ENCODE data around the gene CSDE1.
A peak's percentile ranks its signal among the peaks of the same experiment; 100 is the strongest.
"Not testable (repeated sequence)": the region's sequence is repeated elsewhere in the genome, so short reads cannot be mapped to it uniquely, and the experiment has no call there.

The CSDE1 gene

GRCh38 chr1:114757455-114758255 lies at the start of gene CSDE1:
Gene CSDE1 (minus strand): TSS chr1:114757984. CDS start chr1:114739890, 18,094 bp downstream.
- DNase-seq (ENCODE audit: low spot score): peak; percentile 99

GRCh38 chr1:114804449-114804848 lies 46.7 kb upstream of the CSDE1 start:
- not testable (repeated sequence) for DNase-seq (ENCODE audit: low spot score)

- DNase-seq (ENCODE audit: low spot score): no peak
Observed at GRCh38 chr1:114803001-114803400, 45.2 kb upstream of the CSDE1 start.

GRCh38 chr1:114794038-114794437 lies 36.3 kb upstream of the CSDE1 start:
- no peak for DNase-seq (ENCODE audit: low spot score)

- DNase-seq (ENCODE audit: low spot score): not testable (repeated sequence)
Observed at GRCh38 chr1:114790581-114790980, 32.8 kb upstream of the CSDE1 start.

- not testable (repeated sequence) for DNase-seq (ENCODE audit: low spot score)
Observed at GRCh38 chr1:114786440-114786839, 28.7 kb upstream of the CSDE1 start.

GRCh38 chr1:114782476-114782875 lies 24.7 kb upstream of the CSDE1 start:
- no peak for DNase-seq (ENCODE audit: low spot score)

- peak; percentile 92 for DNase-seq (ENCODE audit: low spot score)
Observed at GRCh38 chr1:114780344-114781226, 22.8 kb upstream of the CSDE1 start, which contains the start of gene SIKE1. Gene SIKE1 (minus strand): TSS chr1:114780685. CDS start chr1:114780607, 78 bp downstream.

- no peak for DNase-seq (ENCODE audit: low spot score)
Observed at GRCh38 chr1:114779722-114780121, 21.9 kb upstream of the CSDE1 start.

- DNase-seq (ENCODE audit: low spot score): not testable (repeated sequence)
Observed at GRCh38 chr1:114776726-114777125, 18.9 kb upstream of the CSDE1 start.

- DNase-seq (ENCODE audit: low spot score): no peak
Observed at GRCh38 chr1:114771992-114772391, 14.2 kb upstream of the CSDE1 start.

- no peak for DNase-seq (ENCODE audit: low spot score)
Observed at GRCh38 chr1:114770989-114771388, 13.2 kb upstream of the CSDE1 start.

- no peak for DNase-seq (ENCODE audit: low spot score)
Observed at GRCh38 chr1:114764689-114765088, 6.9 kb upstream of the CSDE1 start.

GRCh38 chr1:114758256-114758832 lies 560 bp upstream of the CSDE1 start:
- no peak for DNase-seq (ENCODE audit: low spot score)

GRCh38 chr1:114756949-114757454 lies 782 bp downstream of the CSDE1 start:
- DNase-seq (ENCODE audit: low spot score): no peak

- no peak for DNase-seq (ENCODE audit: low spot score)
Observed at GRCh38 chr1:114756009-114756892, 1.5 kb downstream of the CSDE1 start.

GRCh38 chr1:114755006-114755931 lies 2.5 kb downstream of the CSDE1 start:
- DNase-seq (ENCODE audit: low spot score): no peak

- not testable (repeated sequence) for DNase-seq (ENCODE audit: low spot score)
Observed at GRCh38 chr1:114753702-114754101, 4.1 kb downstream of the CSDE1 start.

GRCh38 chr1:114753143-114753542 lies 4.6 kb downstream of the CSDE1 start:
- no peak for DNase-seq (ENCODE audit: low spot score)

- no peak for DNase-seq (ENCODE audit: low spot score)
Observed at GRCh38 chr1:114750780-114751179, 7.0 kb downstream of the CSDE1 start.
